GM20431 (cell line): ENCODE measurements around the gene MUC4.
"Not testable (repeated sequence)": the region's sequence is repeated elsewhere in the genome, so short reads cannot be mapped to it uniquely, and the experiment has no call there.

Experiments
- in situ Hi-C: fragments of 300-500 bp; cut with MseI, MboI; formaldehyde crosslinking; loops from one replicate; pipeline ENCODE4 v1.15.0; 2020; ENCODE audit warnings: low sequenced_read_pairs; ENCODE audit not compliant: unreplicated experiment

The MUC4 gene

DNA sequence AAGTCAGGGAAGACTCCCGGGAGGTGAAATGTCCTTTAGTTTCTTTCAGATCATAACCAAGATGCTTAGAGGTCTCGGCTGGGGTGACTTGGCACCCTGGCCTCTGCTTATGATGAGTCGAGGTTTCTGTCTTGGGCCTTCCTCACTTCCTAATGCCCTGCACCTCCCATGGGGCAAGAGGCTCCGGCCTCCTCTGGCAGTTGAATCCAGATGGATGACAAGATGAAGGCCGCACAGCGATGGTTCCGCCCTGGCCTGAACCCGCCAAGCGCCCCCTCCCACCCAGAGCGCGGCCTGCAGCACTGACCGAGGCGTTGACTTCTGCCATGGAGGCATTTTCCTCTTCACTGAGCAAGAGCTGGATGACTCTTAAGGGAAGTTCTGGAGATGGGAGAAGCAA lies 59.7 kb downstream of the MUC4 start:
- in situ Hi-C loops, result no loop called here

DNA sequence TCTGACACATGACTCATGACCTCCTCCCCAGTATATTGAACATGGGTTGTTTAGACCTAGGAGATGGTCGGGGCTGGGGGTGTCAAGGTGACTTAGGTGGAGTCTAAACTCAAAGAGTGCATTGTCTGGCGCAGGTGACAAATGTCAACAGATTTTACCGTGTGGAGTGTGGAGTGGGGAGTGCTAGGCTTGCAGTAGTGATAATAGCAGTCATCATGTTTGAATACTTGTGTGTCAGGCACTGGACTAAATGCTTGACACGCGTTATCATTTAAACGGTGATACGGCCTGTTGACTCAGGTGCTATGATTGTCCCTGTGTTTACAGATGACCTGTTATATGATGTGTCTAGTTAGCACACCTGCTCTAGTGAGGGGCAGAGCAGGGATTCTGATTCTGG lies 60.2 kb downstream of the MUC4 start:
- in situ Hi-C loops, result no loop called here

DNA sequence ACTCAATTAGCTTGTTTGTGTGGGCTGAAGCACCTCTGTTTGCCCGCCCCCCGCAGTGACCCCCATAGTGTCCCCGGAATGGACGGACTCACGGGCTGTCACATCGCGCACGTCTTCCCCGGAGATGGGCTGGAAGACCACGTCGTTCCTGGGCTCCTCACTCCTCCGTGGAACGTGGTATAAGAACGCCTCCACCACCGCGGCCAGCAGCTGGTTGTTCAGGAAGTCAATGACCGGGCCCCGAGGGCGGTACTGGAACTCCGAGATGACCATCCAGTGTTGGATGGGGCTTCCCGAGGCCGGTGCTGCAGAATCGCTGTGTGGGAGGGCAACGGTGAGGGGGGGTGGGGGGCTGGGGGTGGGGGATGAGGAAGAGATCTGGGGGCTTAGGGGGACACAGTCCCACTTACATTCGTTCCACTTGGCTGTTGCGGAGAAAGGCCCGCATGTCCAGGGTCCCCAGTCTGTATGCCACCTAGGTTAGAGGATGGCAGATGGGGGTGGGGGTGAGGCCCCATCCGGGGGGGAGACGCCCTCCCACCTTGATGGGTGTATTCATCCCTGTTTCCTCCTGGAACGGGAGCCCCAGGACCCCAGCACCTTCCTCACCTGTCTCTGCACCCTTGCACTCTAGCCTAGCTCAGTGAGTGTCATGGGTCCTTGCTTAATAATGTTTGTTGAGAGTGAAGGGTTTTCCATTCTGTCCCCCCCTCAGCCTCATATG lies 60.8 kb downstream of the MUC4 start:
- in situ Hi-C loops, result no loop called here

DNA sequence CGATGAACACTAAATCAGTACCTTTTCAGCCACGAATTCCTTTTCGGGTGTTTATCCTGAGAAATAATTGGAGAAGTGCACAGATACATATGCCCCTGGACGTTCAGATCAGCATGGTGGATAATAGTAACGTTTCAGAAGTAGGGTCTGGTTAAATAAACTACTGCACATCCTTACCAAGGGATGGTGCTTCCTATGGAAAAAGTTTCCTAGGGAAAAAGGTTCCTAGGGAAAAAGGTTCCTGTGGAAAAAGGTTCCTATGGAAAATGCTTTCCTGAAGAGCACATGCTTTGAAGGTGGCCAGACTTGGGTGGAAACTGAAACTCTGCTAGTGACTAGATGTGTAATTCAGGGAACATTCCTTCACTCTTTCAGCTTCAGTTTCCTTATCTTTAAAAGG lies 62.6 kb downstream of the MUC4 start:
- in situ Hi-C loops, result not testable (repeated sequence)

DNA sequence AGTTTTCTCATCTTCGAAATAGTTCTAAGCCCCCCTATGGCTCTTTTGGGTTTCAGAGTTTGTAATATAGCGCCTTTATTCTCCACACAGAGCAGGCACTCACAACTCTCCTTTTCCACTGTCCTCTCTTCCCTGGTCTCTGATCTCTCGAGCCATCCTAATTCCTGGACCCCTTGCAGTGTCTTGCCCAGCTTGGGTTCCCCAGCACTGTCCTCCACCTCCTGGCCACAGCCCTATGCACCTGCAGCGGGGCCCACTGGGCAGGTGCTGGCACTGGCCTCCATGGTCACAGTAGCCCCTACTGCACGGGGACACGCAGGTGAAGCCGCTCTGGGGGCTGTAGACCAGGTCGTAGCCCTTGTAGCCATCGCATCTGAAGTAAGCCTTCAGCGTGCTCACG lies 63.1 kb downstream of the MUC4 start:
- in situ Hi-C loops, result no loop called here

DNA sequence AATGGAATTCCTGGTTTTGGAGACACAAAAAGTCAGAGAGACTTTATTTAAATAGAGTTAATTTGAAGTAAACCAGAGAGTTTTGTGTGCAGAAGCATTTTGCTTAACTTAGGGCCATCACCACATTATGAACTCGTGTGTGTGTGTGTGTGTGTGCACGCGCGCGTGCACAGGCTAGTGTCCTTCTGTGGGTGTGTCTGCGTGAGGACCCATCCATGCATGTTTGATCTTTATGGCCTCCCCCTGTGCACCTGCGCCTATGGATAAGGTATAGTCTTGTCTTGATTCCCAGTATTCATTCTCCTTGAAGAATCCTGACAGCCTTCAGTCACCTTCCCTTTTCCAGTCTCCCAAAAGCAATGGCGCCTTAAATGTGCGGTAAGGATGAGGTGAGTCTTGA lies 65.0 kb downstream of the MUC4 start:
- in situ Hi-C loops, result no loop called here

DNA sequence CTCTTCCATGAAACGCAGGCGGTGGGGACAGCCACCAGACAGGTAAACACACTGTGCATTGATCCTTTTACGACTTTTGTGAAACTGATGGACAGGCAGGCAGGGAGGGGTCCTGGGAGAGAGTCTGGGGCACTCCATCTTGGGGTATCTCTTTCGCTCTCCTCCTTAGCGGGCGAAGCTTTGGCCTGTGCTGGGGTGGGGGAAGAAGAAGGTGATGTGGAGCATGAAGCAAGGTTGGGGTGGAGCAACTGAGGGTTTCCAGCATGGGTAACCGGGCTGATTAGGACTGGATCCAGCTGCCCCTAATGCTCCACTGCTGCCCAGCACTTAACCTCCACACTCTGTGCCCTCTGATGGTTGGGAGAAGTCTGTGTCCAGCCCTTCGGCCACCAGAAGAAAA lies 65.4 kb downstream of the MUC4 start:
- in situ Hi-C loops, result no loop called here

DNA sequence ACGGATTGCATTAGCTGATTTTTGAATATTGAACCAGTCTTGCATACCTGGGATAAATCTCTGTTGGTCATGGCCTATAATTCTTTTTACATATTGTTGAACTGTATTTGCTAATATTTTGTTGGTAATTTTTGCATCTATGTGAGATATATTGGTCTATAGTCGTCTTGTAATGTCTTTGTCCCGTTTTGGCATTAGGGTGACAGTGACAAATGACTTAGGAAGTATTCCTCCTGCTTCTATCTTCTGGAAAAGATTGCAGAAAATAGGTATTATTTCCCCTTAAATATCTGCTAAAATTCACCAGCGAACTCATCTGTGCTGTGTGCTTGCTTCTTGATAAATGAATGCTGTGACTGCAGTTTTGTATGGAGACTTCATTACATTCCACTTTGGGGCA lies 67.3 kb downstream of the MUC4 start:
- in situ Hi-C loops, result no loop called here

DNA sequence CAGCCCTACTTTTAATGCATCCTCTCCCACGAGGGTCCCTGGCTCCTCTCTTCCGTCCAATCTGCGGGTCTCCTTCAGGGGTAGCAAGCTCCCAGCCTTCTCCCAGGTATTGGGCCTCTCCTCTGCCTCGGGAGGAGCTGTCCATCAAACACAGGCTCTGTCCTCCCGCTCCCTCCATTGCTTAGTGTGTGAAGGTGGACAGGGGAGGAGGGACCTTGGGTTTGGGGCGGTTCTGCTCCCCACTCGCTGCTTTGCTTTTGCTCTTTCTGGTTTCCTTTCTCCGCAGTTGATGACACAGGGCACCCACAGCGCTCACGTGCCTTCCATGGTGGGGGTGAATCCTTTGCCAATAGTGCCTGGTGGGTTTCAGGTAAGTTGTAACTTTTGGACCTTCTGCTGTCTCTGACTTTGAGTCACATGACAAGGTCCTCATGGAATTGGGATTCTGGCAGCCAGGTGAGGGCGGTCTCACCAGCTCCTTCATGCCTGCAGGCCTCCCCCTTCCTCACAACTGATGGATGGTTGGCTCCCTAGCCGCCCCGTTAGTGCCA lies 72.1 kb downstream of the MUC4 start:
- in situ Hi-C loops, result no loop called here

DNA sequence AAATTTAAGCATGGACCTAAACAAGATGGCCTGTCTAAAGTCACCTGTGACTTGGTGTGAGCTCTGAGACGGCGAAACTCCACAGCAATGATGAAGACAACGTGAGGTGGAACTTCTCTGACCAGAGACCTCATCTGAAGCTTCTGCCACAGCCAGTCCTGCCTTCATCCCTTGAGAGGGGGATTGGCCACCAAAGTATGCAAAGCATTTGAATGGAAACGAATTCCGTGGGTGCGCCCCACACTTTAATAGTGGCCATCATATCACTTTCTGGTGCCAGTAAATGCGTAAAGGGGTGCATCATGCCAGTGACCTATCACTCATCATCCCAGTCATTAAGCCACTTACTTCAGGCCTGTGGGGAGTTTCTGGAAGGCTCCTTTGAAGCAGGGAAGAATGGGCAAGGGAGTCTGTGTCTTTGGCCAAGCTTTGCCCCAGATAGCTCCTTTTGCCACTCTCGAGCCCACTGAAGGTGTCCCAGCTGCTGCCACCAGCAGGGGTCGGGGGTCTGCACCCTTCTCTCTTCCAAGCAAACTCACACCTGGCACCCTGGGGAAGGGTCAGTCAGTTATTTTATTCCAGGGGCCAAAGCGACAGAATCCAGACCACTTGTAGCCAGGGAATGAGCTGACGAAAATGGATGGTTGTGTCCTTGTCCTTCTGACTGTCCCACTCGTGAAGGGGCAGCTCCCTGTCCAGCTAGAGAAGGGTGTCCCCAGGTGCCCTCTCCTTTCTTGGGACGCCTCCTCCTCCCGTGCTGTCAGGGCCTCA lies 73.3 kb downstream of the MUC4 start:
- in situ Hi-C loops, result no loop called here

DNA sequence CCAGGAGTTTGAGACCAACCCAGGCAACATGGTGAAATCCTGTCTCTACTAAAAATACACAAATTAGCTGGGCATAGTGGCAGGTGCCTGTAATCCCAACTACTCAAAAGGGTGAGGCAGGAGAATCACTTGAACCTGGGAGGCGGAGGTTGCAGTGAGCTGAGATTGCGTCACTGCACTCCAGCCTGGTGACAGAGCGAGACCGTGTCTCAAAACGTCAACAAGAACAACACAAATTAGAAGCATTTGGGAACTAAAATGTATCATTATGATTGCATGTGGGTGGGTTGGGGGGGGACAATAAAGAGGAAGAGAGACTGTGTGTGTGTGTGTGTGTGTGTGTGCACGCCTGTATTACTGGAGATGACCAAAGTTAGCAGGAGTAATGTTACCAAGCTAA lies 73.9 kb downstream of the MUC4 start:
- in situ Hi-C loops, result not testable (repeated sequence)

DNA sequence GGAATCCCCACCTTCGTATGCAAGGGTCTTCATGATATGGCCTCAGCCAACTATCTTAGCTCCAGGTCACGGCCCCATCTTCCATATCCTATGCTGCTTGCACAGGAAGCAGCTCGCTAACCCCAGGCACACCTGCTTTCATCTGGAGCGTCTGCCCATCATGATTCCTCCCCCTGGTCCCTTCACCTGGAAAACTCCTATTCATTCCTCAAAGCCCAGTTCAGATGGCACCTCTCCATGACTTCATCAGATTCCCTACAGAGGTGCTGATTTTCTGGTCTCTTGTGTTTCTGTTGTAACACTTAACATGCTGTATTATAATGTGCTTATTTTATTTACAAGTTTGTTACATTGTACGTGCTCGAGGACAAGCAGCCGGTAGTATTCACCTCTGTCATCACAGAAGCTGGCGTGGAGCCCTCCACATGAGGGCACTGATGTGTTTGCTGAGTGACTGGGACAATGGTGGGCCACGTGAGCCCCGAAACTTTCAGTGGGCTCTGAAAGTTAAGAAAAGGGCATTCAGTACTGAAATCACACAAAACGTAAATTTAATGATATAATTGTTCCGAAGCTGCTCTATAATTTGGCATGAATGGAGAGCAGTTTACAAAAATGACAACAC lies 74.8 kb downstream of the MUC4 start:
- in situ Hi-C loops, result no loop called here

DNA sequence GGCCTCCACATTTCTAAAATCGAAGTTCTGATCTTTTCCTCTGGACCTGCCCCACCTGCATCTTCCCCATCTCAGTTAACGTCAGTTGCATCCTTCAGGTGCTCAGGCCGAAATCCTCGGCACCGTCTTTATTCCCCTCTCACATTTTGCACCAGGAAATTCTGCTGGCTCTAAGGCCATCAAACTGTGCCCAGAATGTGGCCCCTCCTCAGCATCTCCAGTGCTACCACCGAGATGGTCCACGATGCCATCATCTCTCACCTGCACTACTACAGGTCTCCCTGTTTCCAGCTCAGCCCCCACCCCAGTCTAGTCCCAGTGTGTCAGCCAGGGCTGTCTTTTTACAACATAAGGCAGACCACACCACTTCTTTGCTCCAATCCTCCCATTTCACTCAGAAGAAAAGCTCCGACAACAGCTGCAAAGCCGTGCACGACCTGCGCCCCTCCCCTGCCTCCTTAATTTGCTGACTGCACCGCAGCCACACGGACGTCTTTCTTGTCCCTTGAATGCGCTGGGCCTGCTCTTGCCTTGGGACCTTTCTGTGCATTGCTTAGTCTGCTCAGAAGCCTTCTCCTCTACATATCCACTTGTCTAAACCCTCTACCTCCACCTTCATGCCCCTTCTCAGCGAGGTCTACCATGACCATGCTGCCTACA lies 76.6 kb downstream of the MUC4 start:
- in situ Hi-C loops, result no loop called here

DNA sequence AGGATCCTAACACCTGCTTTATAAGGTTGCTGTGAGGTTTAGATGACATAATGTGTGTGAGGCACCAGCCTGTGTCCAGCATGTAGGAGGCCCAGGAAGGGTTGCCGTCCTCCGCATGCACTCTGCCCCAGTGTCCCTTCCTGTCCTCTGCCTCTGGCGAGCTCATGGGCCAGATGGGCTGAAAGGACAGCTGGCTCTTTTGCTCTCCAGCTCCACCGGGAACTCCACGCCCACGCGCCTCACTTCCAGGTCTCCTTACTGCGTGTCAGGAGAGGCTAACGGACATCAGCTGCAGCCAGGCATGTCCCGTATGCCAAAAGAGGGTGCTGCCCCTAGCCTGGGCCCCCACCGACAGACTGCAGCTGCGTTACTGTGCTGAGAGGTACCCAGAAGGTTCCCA lies 78.8 kb downstream of the MUC4 start:
- in situ Hi-C loops, result no loop called here

DNA sequence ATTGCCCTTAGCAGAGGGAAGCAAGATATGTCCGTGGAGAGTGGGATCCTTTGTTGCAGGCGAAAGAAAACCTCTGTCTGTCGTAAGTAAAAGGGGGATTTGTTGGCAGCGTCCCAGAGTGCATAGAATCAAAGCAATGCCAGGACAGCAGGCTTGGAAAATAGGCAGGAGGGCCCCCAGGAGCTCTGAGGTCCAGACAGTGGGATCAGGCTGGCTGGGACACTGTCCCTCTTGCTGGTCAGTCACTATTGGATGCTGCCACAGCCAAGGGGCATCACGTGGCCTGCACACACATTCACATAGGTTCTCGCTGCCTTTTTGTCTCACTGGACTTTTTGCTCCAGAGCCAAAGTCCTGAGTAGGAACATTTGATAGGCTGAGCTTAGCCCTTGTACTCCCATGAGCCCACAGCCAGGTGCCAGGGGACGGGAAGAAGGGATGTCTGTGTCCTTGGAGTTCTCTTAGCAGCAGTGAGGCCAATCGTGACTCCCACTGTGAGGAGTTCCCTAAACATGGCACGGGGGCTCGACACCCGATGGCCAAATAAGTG lies 80.3 kb downstream of the MUC4 start:
- in situ Hi-C loops, result no loop called here

DNA sequence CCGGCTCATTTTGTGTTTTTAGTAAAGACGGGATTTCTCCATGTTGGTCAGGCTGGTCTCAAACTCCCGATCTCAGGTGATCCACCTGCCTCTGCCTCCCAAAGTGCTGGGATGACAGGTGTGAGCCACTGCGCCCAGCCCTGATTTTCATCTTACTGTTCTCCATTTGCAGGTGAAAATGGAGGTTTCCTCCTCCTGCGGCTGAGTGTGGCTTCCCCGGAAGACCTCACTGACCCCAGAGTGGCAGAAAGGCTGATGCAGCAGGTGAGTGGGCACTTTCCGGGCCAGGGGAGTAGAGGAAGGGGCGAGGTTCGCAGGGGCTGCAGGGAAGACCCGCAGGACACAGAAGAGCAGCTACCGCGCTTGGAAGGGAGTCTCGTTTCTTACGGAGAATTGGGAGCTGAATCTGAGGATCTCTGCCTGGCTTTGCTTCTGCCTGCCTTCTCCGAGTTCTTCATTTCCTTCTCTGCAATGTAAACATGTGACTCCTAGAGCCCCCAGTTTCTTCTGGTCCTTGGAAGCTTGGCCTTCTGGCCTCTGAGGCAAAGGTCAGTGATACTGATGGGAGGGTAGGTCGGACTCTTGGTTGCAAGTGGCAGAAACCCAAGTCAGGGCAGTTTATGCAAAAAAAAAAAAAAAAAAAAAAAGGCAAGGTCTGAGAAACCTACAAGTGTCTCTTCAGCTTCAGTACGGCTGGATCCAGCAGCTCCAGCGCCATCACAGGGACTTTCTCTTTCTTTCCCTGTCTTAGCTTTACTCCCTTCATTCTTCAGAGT lies 82.1 kb downstream of the MUC4 start:
- in situ Hi-C loops, result no loop called here

DNA sequence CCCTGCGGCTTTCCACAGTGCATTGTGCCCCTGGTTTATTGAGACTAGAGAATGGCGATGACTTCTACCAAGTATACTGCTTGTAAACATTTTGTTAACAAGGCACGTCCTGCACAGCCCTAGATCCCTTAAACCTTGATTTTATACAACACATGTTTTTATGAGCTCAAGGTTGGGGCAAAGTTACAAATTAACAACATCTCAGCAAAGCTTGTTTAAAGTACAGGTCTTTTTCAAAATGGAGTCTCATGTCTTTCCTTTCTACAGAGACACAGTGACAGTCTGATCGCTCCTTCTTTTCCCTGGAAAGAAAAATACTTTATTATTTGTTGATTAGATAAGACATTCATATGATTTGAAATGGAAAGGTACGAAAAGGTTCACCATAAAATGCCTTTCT lies 82.9 kb downstream of the MUC4 start:
- in situ Hi-C loops, result not testable (repeated sequence)

DNA sequence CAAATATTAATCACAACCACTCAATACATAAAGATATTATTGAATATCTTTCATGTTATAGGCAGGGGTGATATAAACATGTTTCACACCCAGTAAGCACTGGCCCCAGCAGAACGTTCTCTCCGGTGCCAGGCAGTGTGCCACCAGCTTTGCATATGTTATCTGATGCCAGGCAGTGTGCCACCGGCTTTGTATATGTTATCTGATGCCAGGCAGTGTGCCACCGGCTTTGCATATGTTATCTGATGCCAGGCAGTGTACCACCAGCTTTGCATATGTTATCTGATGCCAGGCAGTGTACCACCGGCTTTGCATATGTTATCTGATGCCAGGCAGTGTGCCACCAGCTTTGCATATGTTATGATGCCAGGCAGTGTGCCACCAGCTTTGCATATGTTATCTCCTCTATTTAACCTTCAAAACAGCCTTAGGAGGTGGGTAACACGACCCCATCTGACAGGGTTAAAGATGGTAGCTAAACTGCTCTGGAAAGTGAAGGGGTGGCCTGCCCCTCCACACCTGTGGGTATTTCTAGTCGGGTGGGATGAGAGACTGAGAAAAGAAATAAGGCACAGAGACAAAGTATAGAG lies 84.0 kb downstream of the MUC4 start:
- in situ Hi-C loops, result no loop called here
